Sciatic nerve (tissue), 2 donors: Measurements from ENCODE around the gene MRPS12. TPM values are rescaled to one million over a fixed set of nuclear protein-coding genes. Genes with fewer than 3 reads are reported as not detected.
"Not testable (repeated sequence)": the region's sequence is repeated elsewhere in the genome, so short reads cannot be mapped to it uniquely, and the experiment has no call there.

Experiments used
- ATAC-seq: fragments of 200-7000 bp; cut with Tn5 transposase; one replicate; pipeline ENCODE4 v1.9.1; 2020; ENCODE audit warnings: mild to moderate bottlenecking, moderate library complexity
- DNase-seq: peaks from one replicate; pipeline ENCODE4 v3.0.0-alpha.2; 2020; ENCODE audit warnings: low spot score
- intact Hi-C: fragments of 100-400 bp; cut with DNase I; formaldehyde crosslinking; loops from one replicate; pipeline ENCODE4 v1.14.2; 2022
- total RNA-seq: library from RNA; stranded (reverse); fragmentation: NEBNext Ultra II Directional; extraction: Animal tissue kit (Norgen Biotek cat#: 25700); gene quantifications from one replicate; pipeline ENCODE4 v1.2.1, GENCODE V29; 2021
- donor health status: DM: no; HTN: no; CAD: no.
- donor health status: DM: no; HTN: no; CAD: no.

Gene MRPS12
- 12.1 TPM for total RNA-seq

DNA sequence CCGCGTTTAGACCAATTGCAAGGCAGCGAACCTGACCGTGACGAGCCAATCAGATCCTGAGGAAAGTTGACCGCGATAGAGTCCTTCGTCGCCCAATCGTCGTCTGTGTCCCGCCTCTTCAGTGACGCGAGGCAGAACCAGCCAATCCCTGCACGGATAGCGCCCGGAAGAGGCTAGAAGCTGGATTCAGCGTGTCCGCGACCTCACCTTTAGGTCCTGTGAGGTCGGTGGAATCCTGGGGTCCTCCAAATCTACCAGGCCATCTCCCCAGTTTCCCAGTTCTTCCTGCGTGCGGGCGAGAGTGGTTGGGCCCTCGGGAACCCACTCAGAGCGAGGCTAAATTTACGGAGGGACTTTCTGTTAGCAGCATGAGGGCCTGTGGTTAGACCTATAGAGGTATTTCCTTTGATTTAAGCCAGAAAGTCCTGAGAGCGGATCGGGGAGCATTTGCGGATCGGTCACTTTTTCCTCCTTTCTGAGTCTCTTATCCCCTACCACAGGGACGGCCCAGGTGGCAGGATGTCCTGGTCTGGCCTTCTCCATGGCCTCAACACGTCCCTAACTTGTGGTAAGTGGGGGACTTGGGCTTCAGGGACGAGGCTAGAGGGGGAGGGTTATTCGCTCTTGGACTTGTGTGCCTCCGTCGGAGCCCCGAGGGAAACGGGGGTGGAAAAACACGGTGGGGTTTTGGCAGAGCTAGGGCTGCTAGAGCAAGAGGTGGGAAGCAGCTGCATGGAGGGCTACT, at the start of gene MRPS12:
Gene MRPS12, plus strand, starts transcription at position 169 of the 745 bp plus-strand sequence. Its CDS starts 351 bp downstream, at position 520.
- intact Hi-C loops, result no loop called here
- peak; percentile 99 for ATAC-seq
- peak; percentile 99 for DNase-seq

DNA sequence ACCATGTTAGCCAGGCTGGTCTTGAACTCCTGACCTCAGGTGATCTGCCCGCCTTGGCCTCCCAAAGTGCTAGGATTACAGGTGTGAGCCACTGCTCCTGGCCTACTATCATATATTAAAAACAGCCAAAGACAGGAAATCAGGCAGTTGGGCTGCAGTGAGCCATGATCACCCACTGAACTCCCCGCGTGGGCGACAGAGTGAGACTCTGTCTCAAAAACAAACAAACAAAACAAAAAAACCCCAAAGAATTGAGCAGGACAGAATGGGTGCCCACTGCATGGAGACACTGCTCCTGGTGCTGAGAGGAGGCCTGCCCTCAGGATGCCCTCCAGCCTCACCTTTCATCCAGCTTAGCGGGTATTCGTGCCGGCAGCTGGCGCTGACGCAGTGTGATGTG, 47.5 kb upstream of the MRPS12 start:
- intact Hi-C loops, result no loop called here
- no peak for DNase-seq
- no peak for ATAC-seq

DNA sequence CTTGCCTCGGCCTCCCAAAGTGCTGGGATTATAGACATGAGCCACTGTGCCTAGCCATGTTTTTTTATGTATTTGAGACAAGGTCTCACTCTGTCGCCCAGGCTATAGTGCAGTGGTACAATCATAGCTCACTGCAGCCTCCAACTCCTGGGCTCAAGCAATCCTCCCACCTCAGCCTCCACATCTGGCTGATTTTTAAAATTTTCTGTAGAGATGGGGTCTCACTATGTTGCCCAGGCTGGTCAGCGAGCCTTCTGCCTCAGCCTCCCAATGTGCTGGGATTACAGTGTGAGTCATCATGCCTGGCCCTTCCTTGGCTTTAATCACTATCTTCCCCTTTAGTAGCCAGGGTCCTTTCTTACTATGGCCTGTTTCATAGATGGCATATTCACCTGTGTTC, 46.1 kb upstream of the MRPS12 start:
- ATAC-seq, intact Hi-C loops, DNase-seq: not testable (repeated sequence)

DNA sequence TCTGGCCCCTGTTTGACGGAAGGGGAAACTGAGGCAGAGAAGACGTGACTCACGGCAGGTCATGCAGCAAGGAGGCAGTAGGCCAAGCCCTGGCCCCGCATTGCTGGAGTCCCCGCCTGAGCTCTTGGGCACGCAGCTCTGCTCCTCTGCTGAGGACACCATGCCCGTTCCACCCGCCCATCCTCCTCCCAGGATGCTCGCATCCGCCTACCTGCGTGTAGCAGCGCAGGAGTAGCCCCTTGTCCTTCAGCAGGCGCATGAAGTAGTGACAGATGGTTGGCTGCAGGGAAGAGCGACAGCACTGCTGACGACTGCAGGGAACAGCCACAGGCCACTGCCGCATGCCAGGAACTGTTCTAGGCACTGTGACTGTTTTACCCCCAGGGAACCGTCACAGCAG, 41.9 kb upstream of the MRPS12 start:
- no peak for DNase-seq
- intact Hi-C loops, result no loop called here
- no peak for ATAC-seq

DNA sequence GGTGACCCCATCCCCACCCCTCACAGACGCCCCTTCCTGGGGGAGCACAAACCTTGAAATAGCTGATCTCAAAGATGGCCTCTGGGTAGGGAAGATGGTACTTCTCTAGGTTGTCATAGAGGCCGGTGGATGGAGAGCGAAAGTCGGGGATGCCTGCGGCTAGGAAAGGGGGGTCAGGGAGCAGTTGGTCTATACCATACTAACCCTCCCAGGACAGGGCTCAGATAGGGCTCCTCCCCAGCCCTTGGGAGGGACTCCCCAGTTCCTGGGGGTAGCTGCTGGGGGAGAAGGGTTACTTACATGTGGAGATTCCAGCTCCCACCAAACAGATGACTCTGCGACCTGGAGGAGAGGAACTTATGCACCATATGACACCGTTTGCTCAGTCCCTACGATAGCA, 40.9 kb upstream of the MRPS12 start:
- ATAC-seq (no peak), DNase-seq (no peak)
- intact Hi-C loops, result no loop called here

DNA sequence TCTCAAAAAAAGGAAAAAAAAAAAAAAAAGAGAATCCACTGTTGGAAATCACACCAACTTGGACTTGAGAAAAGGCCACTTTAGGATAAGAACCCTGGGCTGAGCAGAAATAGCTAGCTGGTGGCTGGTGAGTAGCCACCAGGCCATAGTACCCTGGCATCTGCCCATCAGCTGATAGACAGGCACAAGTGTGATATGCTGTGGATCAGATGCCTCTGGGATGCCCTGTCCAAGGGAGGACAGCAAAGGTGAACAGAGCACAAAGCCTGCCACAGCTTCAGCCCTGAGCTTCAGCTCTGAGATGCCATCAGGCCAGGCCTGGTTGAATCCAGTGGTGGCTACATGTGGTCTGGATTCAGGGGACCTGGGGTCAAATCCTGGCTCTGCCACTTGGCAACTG, 40.1 kb upstream of the MRPS12 start:
- ATAC-seq, result no peak
- no peak for DNase-seq
- intact Hi-C loops, result no loop called here

DNA sequence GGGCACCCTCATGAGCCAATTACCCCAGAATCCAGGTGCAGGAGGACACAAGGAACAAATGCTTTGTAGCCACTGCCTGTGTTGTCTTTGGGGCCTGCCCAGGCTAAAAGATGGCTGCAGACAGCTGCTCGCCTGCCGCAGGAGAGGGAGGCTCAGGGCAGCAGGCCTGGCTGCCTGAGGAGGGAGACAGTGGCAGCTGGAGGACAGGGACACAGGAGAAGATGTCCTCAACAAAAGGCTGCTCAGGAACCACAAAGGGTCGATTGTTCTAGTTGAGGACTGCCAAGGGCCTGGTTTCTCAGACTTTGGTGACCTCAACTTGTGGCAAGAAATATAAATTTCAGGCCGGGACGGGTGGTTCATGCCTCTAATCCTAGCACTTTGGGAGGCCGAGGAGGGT, 39.0 kb upstream of the MRPS12 start:
- intact Hi-C loops, result no loop called here
- no peak for DNase-seq
- ATAC-seq, result no peak

DNA sequence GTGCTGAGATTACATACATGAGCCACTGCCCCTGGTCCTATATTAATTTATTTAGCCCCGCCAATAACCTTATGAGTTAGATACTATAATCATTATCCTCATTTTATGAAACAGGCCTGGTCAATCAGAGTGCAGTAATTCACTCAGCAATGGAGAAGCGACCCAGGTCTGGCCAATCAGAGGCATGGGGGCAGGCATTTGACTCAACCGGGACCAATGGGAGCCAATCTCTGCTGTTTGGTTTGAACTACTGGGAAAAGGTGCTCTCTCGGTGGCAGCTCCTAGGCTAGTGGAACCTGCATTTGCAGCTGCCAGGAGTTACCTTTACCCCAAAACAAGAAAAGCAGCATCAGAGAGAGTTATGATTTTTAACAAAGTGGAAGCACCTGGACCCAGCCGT, 37.9 kb upstream of the MRPS12 start:
- no peak for ATAC-seq
- no peak for DNase-seq
- intact Hi-C loops, result no loop called here

DNA sequence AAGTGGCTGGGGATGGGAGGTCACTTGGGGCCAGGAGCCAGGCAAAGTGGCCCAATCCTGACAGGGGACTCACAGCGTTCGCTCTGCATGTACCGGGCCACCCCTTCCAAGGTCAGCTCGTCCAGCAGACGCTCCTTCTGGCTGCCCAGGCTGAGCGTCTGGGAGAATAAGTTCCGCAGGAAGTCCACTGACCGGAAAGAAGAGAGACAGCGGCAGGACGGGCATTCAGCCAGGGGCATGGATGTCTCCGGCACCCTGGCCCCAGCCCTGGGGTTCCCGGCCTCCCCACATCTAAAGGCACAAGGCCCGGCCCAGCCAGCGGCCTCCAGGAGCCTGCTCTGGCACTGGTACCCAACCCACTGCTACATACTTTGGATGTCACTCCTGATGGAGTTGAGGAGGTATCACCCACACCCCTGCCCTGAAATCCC, 37.4 kb upstream of the MRPS12 start:
- DNase-seq (no peak), ATAC-seq (no peak)
- intact Hi-C loops, result no loop called here

DNA sequence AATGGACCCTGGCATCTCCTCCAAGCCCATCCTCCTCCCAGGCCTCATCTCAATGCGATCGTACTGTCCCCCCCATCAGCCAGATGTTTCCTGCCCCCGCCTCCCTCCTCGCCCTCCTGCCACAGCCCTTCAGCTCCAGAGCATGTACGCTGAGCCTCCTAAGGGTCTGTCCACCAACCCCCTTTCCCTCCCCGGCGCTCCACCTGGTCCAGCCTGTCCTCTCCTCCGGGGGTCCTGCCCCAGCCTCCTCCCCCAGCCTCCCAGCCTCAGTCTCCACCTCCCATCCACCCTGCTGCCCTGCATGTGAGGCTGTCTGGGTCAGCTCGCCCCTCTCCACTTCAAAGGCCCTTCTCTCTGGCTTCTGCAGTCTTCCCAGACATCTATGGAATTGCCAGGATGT, 35.8 kb upstream of the MRPS12 start:
- ATAC-seq, result no peak
- DNase-seq, result no peak
- intact Hi-C loops, result no loop called here

DNA sequence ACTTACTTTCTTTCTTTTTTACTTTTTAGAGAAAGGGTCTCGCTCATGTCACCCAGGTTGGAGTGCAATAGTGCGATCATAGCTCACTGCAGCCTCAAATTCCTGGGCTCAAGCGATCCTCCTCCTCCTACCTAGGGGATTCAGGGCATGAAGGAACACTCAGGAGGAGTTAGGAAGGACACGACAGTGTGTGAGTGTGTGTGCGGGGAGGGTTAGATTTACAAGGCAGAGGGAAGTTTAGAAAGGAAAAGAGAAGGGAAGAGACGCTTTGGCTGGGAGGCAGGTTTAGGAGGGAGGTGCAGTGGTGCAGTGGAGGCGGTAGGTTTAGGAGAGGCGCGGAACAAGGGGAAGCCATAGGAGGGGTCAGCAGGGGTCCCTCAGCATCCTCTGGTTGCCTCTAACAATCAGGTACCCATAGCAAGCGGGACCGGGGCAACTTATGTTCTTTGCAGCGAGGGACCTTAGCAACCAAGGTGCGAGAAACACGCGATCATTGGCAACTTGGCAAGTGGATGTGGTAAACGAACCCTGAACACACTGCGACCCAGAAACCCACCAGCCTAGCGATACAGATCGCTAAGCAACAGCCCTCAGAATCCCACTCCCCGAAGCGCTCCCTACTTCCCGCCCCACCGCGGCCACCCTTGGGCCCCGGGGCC, 31.8 kb upstream of the MRPS12 start:
- intact Hi-C loops, result no loop called here
- ATAC-seq (peak; percentile 8), DNase-seq (no peak)

DNA sequence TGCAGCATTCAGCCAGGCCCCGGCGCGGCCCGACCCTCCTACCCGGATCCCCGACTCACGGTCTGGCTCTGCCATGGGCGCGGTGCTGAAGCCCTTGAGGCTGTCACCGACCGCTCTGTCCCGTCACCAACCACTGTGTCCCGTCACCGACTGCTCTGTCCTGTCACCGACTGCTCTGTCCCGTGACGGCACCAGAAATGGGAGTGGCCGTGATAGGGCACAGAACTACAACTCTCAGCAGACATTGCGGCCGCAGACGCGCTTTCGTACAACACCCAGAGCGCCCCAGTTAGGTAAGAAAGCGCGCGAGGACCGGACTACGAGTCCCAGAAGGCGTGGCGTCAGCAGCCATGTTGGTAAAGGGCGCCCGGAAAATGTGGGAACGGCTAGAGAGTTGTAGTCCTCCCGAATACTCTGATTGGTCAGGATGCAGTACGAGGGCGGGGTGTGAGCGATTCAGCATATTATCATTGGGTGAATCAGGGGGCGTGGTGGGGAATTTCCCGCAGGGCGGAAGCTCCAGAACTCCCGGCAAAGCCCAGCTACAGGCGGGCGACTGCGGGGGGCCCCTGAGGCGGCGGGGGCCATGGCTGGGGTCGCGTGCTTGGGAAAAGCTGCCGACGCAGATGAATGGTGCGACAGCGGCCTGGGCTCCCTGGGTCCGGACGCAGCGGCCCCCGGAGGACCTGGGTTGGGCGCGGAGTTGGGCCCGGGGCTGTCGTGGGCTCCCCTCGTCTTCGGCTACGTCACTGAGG, 31.1 kb upstream of the MRPS12 start, which contains the start of the genes NFKBIB and SIRT2:
Gene NFKBIB, plus strand, starts transcription at position 523 of the 755 bp plus-strand sequence. Its CDS starts 64 bp downstream, at position 587.
Gene SIRT2, minus strand, starts transcription at position 172 of the 755 bp plus-strand sequence. Its CDS starts 97 bp downstream, at position 75.
- ATAC-seq (peak; percentile 99), DNase-seq (peak; percentile 99)
- intact Hi-C loops, result no loop called here

DNA sequence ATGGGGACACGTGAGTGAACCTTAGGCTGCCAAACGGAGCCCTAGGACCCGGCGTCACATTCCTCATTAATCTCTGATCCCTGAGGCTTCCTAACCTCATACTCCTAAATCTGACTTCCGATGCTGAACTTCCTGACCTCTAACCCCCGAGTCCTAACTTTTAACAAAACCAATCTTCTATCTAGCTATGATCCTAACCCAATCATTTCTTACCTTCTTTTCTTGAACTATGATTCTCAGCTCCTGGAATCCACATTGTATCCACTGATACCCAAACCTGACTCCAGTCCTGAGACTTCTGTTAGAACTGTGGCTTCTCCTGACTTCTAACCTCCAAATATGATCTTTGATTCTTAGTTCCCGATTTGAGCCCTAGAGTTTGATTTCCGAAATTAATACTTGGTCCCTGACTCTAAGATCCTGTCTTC, 30.5 kb upstream of the MRPS12 start:
- ATAC-seq (no peak), DNase-seq (no peak)
- intact Hi-C loops, result no loop called here

DNA sequence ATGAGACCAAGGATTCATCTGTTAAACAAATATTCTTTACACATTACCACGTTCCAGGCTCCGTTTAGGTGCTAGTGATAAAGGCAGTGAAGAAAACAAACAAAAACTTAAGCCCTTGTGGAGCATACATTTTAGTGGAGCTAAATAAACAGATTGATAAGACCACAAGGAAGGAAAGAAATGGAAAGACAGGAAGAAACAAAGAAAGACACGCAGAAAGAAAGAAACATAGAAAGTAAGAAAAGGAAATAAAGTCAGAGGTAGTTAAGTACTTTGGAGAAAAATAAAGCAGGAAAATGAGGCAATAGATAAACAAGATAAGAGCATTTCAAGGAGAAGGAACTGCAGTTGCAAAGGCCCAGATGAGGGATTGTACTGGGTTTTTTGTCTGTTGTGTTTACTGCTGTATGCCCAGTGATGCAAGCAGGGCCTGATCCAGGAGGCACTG, 30.0 kb upstream of the MRPS12 start:
- DNase-seq (no peak), ATAC-seq (no peak)
- intact Hi-C loops, result no loop called here

DNA sequence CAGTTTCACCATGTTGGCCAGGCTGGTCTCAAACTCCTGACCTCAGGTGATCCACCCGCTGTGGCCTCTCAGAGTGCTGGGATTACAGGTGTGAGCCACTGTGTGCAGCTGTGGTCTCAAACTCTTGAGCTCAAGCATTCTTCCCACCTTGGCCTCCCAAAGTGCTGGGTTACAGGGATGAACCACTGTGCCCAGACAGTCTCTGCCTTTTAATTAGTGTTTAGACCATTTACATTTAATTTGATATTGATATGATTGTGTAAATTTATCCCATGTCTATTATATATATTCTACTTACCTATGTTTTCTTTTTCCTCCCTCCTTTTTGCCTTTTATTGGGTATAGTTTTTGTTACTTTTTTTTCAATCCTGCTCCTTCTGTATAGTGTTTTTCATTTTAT, 29.1 kb upstream of the MRPS12 start:
- no peak for DNase-seq
- intact Hi-C loops, result no loop called here
- no peak for ATAC-seq

DNA sequence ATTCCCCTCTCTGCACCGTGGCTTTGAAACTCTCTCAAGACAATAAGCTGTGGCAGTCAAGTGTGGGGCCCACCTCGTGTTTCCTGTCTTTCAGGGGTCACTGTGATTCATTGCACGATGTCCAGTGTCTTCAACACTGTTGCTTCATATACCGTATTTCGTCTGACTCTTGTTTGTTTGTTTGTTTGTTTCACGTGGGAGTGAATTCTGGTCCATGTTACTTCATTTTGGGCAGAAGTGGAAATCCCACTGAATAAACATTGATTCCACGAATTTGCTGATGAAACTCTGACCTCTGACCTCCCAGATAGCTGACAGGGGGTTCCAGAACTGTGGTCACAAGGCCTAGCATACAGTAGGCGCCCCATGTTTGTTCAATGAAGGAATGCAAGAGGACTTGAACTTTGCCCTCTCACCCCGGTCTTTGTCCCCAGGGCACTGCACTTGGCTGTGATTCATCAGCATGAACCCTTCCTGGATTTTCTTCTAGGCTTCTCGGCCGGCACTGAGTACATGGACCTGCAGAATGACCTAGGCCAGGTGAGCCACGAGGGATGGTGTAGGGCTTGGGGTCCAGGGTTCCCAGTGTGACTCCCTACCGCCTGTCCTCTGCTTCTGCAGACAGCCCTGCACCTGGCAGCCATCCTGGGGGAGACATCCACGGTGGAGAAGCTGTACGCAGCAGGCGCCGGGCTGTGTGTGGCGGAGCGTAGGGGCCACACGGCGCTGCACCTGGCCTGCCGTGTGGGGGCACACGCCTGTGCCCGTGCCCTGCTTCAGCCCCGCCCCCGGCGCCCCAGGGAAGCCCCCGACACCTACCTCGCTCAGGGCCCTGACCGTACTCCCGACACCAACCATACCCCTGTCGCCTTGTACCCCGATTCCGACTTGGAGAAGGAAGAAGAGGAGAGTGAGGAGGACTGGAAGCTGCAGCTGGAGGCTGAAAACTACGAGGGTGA, 25.9 kb upstream of the MRPS12 start:
- no peak for ATAC-seq
- DNase-seq, result no peak
- intact Hi-C loops, result loop anchor here (1.0 kb wide), 1 partner anchor 361 kb away; no protein-coding TSS in a partner anchor

DNA sequence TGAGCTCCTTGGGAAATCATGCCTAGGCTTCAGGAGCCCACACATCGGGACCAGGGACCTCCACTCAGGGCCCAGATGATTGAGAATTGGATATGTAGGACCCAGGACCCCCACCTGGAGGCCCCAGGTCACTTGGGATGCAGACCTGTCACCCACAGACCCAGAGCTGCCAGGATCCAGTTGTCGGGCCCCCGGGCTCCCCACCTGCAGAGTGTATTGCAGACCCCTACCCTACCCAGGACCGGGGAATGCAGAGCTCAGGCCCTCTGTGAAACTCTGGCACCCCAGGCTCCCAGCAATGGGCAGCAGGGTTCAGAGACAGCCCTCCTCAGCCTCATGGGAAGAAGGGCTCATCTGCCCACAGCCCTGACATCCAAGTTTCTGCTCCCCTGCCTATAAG, 25.1 kb upstream of the MRPS12 start:
- intact Hi-C loops, result loop anchor here (1.0 kb wide), 1 partner anchor 361 kb away; no protein-coding TSS in a partner anchor
- ATAC-seq (no peak), DNase-seq (no peak)

DNA sequence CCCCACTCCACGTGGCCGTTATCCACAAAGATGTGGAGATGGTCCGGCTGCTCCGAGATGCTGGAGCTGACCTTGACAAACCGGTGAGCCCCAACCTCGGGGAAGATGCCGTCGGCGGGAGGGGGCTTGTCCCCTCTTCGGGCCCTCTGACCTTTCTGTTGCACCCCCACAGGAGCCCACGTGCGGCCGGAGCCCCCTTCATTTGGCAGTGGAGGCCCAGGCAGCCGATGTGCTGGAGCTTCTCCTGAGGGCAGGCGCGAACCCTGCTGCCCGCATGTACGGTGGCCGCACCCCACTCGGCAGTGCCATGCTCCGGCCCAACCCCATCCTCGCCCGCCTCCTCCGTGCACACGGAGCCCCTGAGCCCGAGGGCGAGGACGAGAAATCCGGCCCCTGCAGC, 23.5 kb upstream of the MRPS12 start:
- DNase-seq (no peak), ATAC-seq (no peak)
- intact Hi-C loops, result no loop called here
